ENCODE results near the gene COL1A2.
A peak's percentile ranks its signal among the peaks of the same experiment; 100 is the strongest.

Gene COL1A2

DNA sequence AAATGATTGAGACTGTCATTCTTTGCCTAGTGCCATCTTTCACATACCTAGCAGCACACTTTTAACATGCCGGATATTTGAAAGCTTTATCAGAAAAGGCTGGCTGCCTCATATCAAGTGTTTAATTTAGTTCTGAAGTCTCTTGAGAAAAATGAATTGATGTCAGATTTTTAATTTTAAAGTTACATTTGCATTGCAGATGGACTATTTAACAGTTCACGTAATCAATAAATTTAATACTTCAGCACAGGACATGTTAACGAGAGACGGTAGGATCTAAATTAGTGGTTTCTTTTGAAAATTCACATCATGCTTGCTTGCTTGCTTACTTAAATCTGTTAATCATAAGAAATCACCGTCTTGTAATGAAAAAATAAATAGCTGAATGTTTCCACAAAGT lies 51.6 kb downstream of the COL1A2 start:
- no peaks in the 10 kb centered on the region for H3K36me3 ChIP-seq (ENCODE audit: control insufficient read depth in 2 of 2, insufficient read depth in 2 of 2, low read length in 2 of 2)
- H3K4me1 ChIP-seq (ENCODE audit: control insufficient read depth, insufficient read depth, low read length) = no peaks in the 10 kb centered on the region
- no peak overlapping the region for H3K4me3 ChIP-seq (ENCODE audit: low read length in 2 of 2)
- H3K27me3 ChIP-seq (ENCODE audit: control insufficient read depth in 1 of 2, insufficient read depth in 2 of 2, low read length in 2 of 2) = no peaks in the 10 kb centered on the region
- no peak overlapping the region for H3K27ac ChIP-seq (ENCODE audit: low read length)
- no peaks in the 10 kb centered on the region for H3K9me3 ChIP-seq (ENCODE audit: control insufficient read depth in 2 of 2, low read length in 2 of 2)
- no peak overlapping the region for H3K9ac ChIP-seq (ENCODE audit: low read length in 2 of 2)

GRCh38 chr7:94449151-94449725 lies 54.5 kb downstream of the COL1A2 start:
- Histone ChIP-seq H3K36me3 (ENCODE audit: control insufficient read depth in 2 of 2, insufficient read depth in 2 of 2, low read length in 2 of 2) (no peaks in the 10 kb centered on the region), H3K27me3 (ENCODE audit: control insufficient read depth in 1 of 2, insufficient read depth in 2 of 2, low read length in 2 of 2) (no peaks in the 10 kb centered on the region), H3K4me3 (ENCODE audit: low read length in 2 of 2) (no peak overlapping the region), H3K4me1 (ENCODE audit: control insufficient read depth, insufficient read depth, low read length) (peaks cover 7% of the 10 kb centered on the region), H3K9ac (ENCODE audit: low read length in 2 of 2) (no peak overlapping the region), H3K9me3 (ENCODE audit: control insufficient read depth in 2 of 2, low read length in 2 of 2) (no peaks in the 10 kb centered on the region), H3K27ac (ENCODE audit: low read length) (no peak overlapping the region)

- H3K4me1 ChIP-seq (ENCODE audit: control insufficient read depth, insufficient read depth, low read length) = peaks cover 7% of the 10 kb centered on the region
- H3K27ac ChIP-seq (ENCODE audit: low read length) = no peak overlapping the region
- no peaks in the 10 kb centered on the region for H3K27me3 ChIP-seq (ENCODE audit: control insufficient read depth in 1 of 2, insufficient read depth in 2 of 2, low read length in 2 of 2)
- H3K9ac ChIP-seq (ENCODE audit: low read length in 2 of 2) = no peak overlapping the region
- no peaks in the 10 kb centered on the region for H3K9me3 ChIP-seq (ENCODE audit: control insufficient read depth in 2 of 2, low read length in 2 of 2)
- H3K4me3 ChIP-seq (ENCODE audit: low read length in 2 of 2) = no peak overlapping the region
- H3K36me3 ChIP-seq (ENCODE audit: control insufficient read depth in 2 of 2, insufficient read depth in 2 of 2, low read length in 2 of 2) = no peaks in the 10 kb centered on the region
Measured at GRCh38 chr7:94450044-94450697, 55.5 kb downstream of the COL1A2 start.

DNA sequence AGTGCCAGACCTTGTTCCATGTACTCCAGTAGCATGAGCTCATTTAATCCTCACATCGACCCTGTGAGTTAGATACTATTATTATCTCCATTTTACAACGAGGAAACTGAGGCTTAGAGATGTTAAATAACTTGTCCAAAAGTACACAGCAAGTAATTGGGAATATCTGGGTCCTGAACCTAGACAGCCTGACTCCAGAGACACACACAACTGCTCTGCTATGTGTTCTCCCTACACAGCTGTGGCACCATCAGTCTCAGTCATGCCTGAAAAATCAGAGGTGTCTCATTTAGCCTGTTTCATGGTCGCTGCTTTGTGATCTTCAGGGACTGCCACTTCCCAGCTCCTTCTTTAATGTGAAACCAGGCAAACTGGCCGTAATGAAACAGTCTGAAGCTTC lies 56.5 kb downstream of the COL1A2 start:
- Histone ChIP-seq H3K4me1 (ENCODE audit: control insufficient read depth, insufficient read depth, low read length) (peaks cover 7% of the 10 kb centered on the region), H3K36me3 (ENCODE audit: control insufficient read depth in 2 of 2, insufficient read depth in 2 of 2, low read length in 2 of 2) (no peaks in the 10 kb centered on the region)

DNA sequence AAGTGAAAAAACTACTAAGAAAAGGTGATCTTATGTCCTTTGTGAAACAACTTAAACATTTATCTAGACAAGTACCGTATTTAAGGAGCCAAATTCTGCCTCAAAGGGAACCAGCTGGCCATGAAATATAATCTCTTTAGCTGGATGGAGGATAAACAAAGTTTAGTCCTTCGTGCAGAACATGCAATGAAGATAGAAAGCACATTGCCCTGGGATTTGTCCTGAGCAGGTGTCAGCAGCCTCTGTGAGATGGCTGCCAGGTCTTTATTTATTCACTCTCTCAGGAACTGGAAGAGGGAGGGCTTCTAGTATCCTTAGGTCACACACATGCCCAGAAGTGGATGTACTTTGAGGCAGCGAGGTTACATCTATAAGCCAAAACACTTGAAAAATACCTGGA lies 57.5 kb downstream of the COL1A2 start:
- Histone ChIP-seq H3K9me3 (ENCODE audit: control insufficient read depth in 2 of 2, low read length in 2 of 2) (no peaks in the 10 kb centered on the region), H3K27ac (ENCODE audit: low read length) (no peak overlapping the region), H3K9ac (ENCODE audit: low read length in 2 of 2) (no peak overlapping the region), H3K4me3 (ENCODE audit: low read length in 2 of 2) (peak overlapping the region in 1 of 2 donors; percentile 4), H3K36me3 (ENCODE audit: control insufficient read depth in 2 of 2, insufficient read depth in 2 of 2, low read length in 2 of 2) (no peaks in the 10 kb centered on the region), H3K27me3 (ENCODE audit: control insufficient read depth in 1 of 2, insufficient read depth in 2 of 2, low read length in 2 of 2) (no peaks in the 10 kb centered on the region), H3K4me1 (ENCODE audit: control insufficient read depth, insufficient read depth, low read length) (peaks cover 7% of the 10 kb centered on the region)

More for the DNA sequence above, 56.5 kb downstream of the COL1A2 start:
- H3K9ac ChIP-seq (ENCODE audit: low read length in 2 of 2) = no peak overlapping the region
- H3K27me3 ChIP-seq (ENCODE audit: control insufficient read depth in 1 of 2, insufficient read depth in 2 of 2, low read length in 2 of 2) = no peaks in the 10 kb centered on the region
- no peaks in the 10 kb centered on the region for H3K9me3 ChIP-seq (ENCODE audit: control insufficient read depth in 2 of 2, low read length in 2 of 2)
- H3K27ac ChIP-seq (ENCODE audit: low read length) = no peak overlapping the region
- H3K4me3 ChIP-seq (ENCODE audit: low read length in 2 of 2) = no peak overlapping the region

GRCh38 chr7:94453898-94454297 lies 59.2 kb downstream of the COL1A2 start:
- Histone ChIP-seq H3K4me3 (ENCODE audit: low read length in 2 of 2) (no peak overlapping the region), H3K27me3 (ENCODE audit: control insufficient read depth in 1 of 2, insufficient read depth in 2 of 2, low read length in 2 of 2) (no peaks in the 10 kb centered on the region), H3K9ac (ENCODE audit: low read length in 2 of 2) (no peak overlapping the region), H3K9me3 (ENCODE audit: control insufficient read depth in 2 of 2, low read length in 2 of 2) (no peaks in the 10 kb centered on the region), H3K36me3 (ENCODE audit: control insufficient read depth in 2 of 2, insufficient read depth in 2 of 2, low read length in 2 of 2) (no peaks in the 10 kb centered on the region), H3K4me1 (ENCODE audit: control insufficient read depth, insufficient read depth, low read length) (peaks cover 7% of the 10 kb centered on the region), H3K27ac (ENCODE audit: low read length) (no peak overlapping the region)

- H3K36me3 ChIP-seq (ENCODE audit: control insufficient read depth in 2 of 2, insufficient read depth in 2 of 2, low read length in 2 of 2) = no peaks in the 10 kb centered on the region
- no peaks in the 10 kb centered on the region for H3K4me1 ChIP-seq (ENCODE audit: control insufficient read depth, insufficient read depth, low read length)
- no peak overlapping the region for H3K4me3 ChIP-seq (ENCODE audit: low read length in 2 of 2)
- no peak overlapping the region for H3K9ac ChIP-seq (ENCODE audit: low read length in 2 of 2)
- no peak overlapping the region for H3K27ac ChIP-seq (ENCODE audit: low read length)
- no peaks in the 10 kb centered on the region for H3K27me3 ChIP-seq (ENCODE audit: control insufficient read depth in 1 of 2, insufficient read depth in 2 of 2, low read length in 2 of 2)
- H3K9me3 ChIP-seq (ENCODE audit: control insufficient read depth in 2 of 2, low read length in 2 of 2) = no peaks in the 10 kb centered on the region
Measured at GRCh38 chr7:94458041-94458440, 63.3 kb downstream of the COL1A2 start.

GRCh38 chr7:94466516-94466915 lies 71.8 kb downstream of the COL1A2 start:
- no peak overlapping the region for H3K9ac ChIP-seq (ENCODE audit: low read length in 2 of 2)
- H3K4me1 ChIP-seq (ENCODE audit: control insufficient read depth, insufficient read depth, low read length) = no peaks in the 10 kb centered on the region
- H3K9me3 ChIP-seq (ENCODE audit: control insufficient read depth in 2 of 2, low read length in 2 of 2) = no peaks in the 10 kb centered on the region
- H3K36me3 ChIP-seq (ENCODE audit: control insufficient read depth in 2 of 2, insufficient read depth in 2 of 2, low read length in 2 of 2) = no peaks in the 10 kb centered on the region
- no peaks in the 10 kb centered on the region for H3K27me3 ChIP-seq (ENCODE audit: control insufficient read depth in 1 of 2, insufficient read depth in 2 of 2, low read length in 2 of 2)
- H3K27ac ChIP-seq (ENCODE audit: low read length) = no peak overlapping the region
- no peak overlapping the region for H3K4me3 ChIP-seq (ENCODE audit: low read length in 2 of 2)

- H3K4me1 ChIP-seq (ENCODE audit: control insufficient read depth, insufficient read depth, low read length) = no peaks in the 10 kb centered on the region
- no peaks in the 10 kb centered on the region for H3K27me3 ChIP-seq (ENCODE audit: control insufficient read depth in 1 of 2, insufficient read depth in 2 of 2, low read length in 2 of 2)
- no peak overlapping the region for H3K4me3 ChIP-seq (ENCODE audit: low read length in 2 of 2)
- no peaks in the 10 kb centered on the region for H3K36me3 ChIP-seq (ENCODE audit: control insufficient read depth in 2 of 2, insufficient read depth in 2 of 2, low read length in 2 of 2)
- H3K9me3 ChIP-seq (ENCODE audit: control insufficient read depth in 2 of 2, low read length in 2 of 2) = peaks cover 0 to 4% of the 10 kb centered on the region in 2 donors
- H3K9ac ChIP-seq (ENCODE audit: low read length in 2 of 2) = no peak overlapping the region
- H3K27ac ChIP-seq (ENCODE audit: low read length) = no peak overlapping the region
Measured at GRCh38 chr7:94471604-94472003, 76.9 kb downstream of the COL1A2 start.

- Histone ChIP-seq H3K9me3 (ENCODE audit: control insufficient read depth in 2 of 2, low read length in 2 of 2) (peaks cover 0 to 4% of the 10 kb centered on the region in 2 donors), H3K4me1 (ENCODE audit: control insufficient read depth, insufficient read depth, low read length) (no peaks in the 10 kb centered on the region), H3K27ac (ENCODE audit: low read length) (no peak overlapping the region), H3K36me3 (ENCODE audit: control insufficient read depth in 2 of 2, insufficient read depth in 2 of 2, low read length in 2 of 2) (no peaks in the 10 kb centered on the region), H3K27me3 (ENCODE audit: control insufficient read depth in 1 of 2, insufficient read depth in 2 of 2, low read length in 2 of 2) (no peaks in the 10 kb centered on the region), H3K9ac (ENCODE audit: low read length in 2 of 2) (no peak overlapping the region), H3K4me3 (ENCODE audit: low read length in 2 of 2) (no peak overlapping the region)
Measured at GRCh38 chr7:94472608-94473007, 77.9 kb downstream of the COL1A2 start.

GRCh38 chr7:94476251-94476840 lies 81.7 kb downstream of the COL1A2 start:
- Histone ChIP-seq H3K27ac (ENCODE audit: low read length) (no peak overlapping the region), H3K4me1 (ENCODE audit: control insufficient read depth, insufficient read depth, low read length) (no peaks in the 10 kb centered on the region), H3K27me3 (ENCODE audit: control insufficient read depth in 1 of 2, insufficient read depth in 2 of 2, low read length in 2 of 2) (no peaks in the 10 kb centered on the region), H3K4me3 (ENCODE audit: low read length in 2 of 2) (no peak overlapping the region), H3K9me3 (ENCODE audit: control insufficient read depth in 2 of 2, low read length in 2 of 2) (peaks cover 0 to 4% of the 10 kb centered on the region in 2 donors), H3K9ac (ENCODE audit: low read length in 2 of 2) (no peak overlapping the region), H3K36me3 (ENCODE audit: control insufficient read depth in 2 of 2, insufficient read depth in 2 of 2, low read length in 2 of 2) (no peaks in the 10 kb centered on the region)

Measured in stomach smooth muscle (tissue), 2 donors.